NCI-H2081 (cell line): ENCODE measurements around the gene ARF3.
"Not testable (repeated sequence)": the region's sequence is repeated elsewhere in the genome, so short reads cannot be mapped to it uniquely, and the experiment has no call there.

ENCODE experiments used
- DNase-seq, 2 experiments: peaks; one replicate each; lab custom pipeline; 2025; lab: John Stamatoyannopoulos, UW

ARF3 gene

GRCh38 chr12:48929551-48929950 is 27.7 kb downstream of the ARF3 start:
- no peak for DNase-seq

DNA sequence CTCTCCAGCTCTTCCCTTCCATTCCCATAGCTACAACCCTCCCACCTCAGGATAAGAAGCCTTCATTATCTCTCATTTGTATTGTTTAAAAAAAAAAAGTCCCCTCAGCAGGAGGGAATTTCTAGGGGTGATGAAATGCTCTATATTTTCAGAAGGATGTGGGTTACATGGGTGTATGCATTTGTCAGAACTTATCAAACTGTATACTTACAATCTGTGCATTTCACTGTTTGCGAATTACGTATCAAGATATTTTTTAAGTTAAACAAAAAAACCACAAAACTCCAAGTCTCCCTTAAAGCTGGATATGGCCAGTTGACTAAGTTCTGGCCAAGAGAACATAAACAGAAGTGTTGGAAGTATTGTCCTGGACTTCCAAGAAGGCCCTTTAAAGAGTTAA is 30.0 kb downstream of the ARF3 start:
- DNase-seq = no peak

DNA sequence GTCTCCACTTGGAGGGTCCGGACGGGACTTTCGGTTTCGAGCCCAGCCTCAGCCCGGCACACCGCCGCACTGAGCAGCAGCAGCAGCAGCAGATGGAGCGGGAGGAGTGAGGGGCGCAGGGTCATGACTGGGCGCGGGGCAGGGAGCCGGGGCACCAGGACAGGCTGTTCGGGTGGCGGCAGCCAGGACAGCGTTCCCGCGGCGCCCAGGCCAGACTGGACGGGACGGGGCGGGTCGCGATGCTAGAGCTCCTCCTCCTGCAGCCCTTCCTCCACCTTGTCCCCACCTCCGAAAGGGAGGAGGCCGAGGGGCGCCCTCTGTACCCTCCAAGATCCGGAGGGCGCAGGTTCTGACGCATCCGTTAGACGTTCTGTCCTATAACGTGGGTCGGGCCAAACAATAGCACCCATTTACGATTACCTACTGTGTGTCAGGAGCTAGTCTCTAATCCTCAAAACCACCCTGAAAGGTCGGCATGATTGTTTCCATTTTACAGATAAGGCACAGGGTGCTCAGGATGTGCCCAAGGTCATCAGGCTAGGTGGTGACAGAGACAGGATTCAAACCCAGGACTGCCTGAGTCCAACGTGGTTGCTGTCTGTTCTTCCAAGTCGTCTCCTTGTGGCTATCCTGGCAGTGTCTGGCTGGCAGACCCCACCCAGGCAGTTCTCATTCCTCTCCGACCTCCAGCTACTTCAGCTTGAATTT is 31.8 kb downstream of the ARF3 start, which contains the start of gene FKBP11:
Gene FKBP11, minus strand, starts transcription at position 189 of the 708 bp plus-strand sequence. Its CDS starts 64 bp downstream, at position 125.
- peak in 1 of 2 experiments; percentile 12 for DNase-seq

- DNase-seq = peak; percentile 63 to 66
Observed at GRCh38 chr12:48924617-48925303, 32.5 kb downstream of the ARF3 start.

DNA sequence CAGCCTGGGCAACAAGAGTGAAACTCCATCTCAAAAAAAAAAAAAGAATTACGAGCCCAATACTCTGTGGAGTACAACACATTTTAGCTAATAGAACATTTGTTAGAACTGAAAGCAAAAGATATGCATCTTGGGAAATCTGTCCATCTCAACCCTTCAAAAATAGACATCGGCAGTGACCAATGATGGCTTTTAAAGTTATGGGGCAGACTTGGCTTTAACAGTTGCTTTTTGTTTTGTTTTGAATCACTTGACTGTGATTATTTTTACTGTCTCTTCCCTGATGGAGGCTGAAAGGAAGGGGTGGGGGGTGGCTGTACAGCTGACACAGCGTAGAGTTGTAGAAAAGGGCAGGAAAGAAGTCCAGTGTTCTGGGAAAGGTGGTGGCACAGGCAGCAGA is 34.2 kb downstream of the ARF3 start:
- DNase-seq = no peak

DNA sequence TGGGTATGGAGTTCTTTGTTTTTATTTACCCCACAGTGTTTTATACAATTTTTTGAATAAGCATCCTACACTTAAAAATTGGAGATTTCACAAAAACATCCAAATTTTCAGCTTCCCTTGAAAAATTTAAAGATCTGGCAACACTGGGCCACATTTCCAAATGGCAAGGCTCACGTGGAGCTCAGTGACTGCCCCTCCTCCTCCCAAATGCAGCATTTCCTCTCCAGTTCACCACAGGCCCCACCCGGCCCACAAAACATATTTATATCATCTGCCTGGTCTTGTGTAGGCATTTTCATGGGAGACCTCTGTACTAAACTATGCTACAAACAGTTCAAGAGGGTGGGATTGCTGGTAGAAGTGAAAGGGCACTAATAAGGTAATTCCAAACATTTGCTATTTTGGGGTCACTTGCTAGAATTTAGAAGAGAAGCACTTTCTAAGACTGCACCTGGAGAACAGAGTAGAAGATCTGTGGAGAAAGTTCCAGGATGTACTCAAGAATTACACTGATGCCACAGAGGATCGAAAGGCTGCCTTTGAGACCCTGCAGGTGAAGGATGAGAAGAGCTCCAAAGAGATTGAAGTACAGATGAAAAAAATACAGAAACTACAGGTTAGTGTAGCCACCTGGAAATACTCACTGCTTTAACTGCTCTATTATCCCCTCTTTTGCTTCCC is 39.3 kb downstream of the ARF3 start:
- no peak for DNase-seq

GRCh38 chr12:48910196-48910595 is 47.1 kb downstream of the ARF3 start:
- DNase-seq = no peak

DNA sequence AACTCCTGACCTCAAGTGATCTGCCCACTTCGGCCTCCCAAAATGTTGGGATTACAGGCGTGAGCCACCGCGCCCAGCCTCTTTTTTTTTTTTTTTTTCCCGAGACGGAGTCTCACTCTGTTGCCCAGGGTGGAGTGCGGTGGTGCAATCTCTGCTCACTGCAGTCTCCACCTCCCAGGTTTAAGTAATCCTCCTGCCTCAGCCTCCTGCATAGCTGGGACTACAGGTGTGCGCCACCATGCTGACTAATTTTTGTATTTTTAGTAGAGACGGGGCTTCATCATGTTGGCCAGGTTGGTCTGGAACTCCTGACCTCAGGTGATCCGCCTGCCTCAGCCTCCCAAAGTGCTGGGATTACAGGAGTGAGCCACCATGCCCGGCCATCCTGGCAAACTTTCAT is 47.6 kb downstream of the ARF3 start:
- not testable (repeated sequence) for DNase-seq

DNA sequence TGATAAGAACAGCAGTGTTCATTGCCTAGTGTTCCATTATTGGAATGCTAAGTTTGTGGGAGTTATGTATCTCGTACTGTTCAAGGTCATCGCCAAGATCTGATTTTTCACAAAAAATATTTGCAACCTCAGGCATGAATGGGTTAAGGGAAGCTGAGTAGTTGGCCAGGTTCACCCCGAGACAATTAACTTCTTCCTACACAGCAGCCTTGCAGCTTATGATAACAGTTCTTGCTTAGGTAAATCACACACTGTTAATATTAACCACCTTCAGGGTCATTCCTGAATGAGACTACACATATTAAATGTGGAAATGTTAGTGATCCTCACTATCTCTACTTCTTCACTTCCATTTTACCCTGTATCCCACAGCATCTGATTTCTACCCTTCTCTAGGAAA is 50.0 kb downstream of the ARF3 start:
- DNase-seq = no peak

DNA sequence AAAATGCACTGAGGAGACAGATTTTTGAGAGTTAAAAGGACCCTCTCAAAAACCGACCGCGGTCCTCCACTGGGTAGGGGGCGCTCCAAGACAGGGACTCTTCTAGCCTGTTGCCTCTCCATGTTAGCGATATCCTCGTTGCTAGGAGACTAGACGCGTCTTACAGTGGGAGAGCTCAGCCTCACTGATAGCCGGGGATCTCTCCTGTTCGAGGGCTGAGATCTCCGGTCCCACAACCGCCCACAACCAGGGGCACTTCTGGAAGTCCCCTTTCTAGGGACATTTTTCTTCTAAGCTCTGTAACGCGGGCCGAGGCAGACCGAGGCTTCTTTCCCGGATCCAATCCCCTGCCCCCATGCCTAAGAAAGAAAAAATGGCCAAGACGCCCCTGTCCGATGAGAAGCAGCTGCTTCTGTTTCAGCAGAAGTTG is 53.3 kb downstream of the ARF3 start:
- peak; percentile 52 to 60 for DNase-seq

- DNase-seq = no peak
Observed at GRCh38 chr12:48903363-48903981, 53.8 kb downstream of the ARF3 start.

DNA sequence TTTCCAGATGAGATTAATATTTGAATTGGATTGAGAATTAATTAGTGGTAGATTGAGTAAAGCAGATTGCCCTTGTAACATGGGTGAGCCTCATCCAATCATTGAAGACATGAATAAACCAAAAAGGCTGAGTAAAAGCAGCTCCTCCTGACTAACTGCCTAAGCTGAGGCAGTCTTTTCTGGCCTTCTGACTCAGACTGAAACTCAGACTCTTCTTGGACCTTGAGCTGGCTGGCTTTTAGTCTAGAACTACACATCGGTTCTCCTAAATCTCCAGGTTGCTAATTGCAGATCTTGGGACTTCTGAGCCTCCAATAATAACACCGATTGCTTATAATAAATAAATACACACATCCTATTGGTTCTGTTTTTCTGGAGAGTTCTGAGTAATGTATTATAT is 56.0 kb downstream of the ARF3 start:
- no peak for DNase-seq

GRCh38 chr12:48899651-48900050 is 57.6 kb downstream of the ARF3 start:
- no peak for DNase-seq

DNA sequence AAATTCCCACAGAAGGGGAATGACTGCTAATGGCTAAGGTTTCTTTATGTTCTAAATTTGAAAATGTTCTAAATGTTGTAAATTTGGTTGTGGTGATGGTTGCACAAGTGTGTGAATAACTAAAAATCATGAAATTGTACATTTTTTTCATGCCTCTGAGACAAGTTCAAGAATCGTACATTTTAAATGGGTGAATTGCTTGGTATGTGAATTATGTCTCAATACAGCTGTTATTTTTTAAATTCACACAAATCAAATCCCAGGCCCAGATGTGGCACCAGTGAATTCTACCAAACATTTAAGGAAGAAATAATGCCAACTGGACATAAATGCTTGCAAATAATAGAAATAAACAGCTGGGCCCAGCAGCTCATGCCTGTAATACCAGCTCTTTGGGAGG is 63.0 kb downstream of the ARF3 start:
- no peak for DNase-seq

DNA sequence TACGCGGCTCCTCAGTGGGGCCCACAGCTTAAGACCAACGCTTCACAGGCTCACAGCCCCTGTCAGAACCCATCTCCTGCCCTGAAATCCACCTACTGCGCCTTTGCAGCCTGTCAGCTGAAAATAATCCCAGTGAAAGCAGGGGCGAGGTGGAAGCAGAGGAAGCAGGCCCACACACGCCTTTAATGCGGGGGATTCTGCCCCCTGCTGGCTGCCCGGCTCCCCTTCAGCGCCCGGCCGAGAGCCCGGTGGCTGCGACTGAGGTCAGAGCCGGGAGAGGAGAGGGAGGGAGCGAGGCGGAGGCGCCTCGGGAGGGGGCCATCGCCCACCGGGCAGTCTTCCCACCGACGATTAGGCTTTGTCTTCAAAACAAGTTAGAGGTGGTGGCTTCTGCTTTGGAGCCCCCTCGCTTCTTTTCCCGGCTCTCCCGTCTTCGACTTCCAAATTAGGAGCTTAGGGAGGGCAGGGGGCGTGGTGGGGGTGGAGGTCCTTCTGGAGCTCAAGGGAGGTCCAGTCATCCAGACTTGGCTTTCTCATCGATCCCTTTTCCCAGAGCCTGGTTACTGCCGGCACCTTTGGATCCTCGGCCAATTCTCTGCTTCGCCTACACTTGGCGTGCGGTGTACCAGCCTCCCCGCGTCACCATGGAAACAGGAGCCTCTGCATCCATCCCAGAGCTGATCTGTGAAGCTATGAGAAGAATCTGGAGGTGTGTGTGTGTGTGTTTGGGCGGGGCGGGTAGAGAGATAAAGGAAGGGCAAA is 66.4 kb downstream of the ARF3 start:
- DNase-seq = peak; percentile 41 to 48

GRCh38 chr12:48889679-48890078 is 67.6 kb downstream of the ARF3 start:
- DNase-seq = no peak
